HepG2 (cell line): ENCODE data around the gene GNA14. TPM values are rescaled to one million over a fixed set of nuclear protein-coding genes. Genes with fewer than 3 reads are reported as not detected.
A peak's percentile ranks its signal among the peaks of the same experiment; 100 is the strongest.

ENCODE experiments used
- ELF3 ChIP-seq: IDR thresholded peaks from 2 replicates; pipeline ENCODE4 v1.6.1; 2016; ENCODE audit warnings: missing genetic modification reagents, missing compliant biosample characterization
- HNF1A ChIP-seq, 2 experiments: sonication (generic) in 1 of 2; formaldehyde crosslinking in 1 of 2; IDR thresholded peaks; 2 replicates each; pipeline versions ENCODE4 v1.4.0 to v1.6.1; 2016 to 2020; ENCODE audit warnings: borderline replicate concordance in 1 of 2, low read depth in 1 of 2, mild to moderate bottlenecking in 1 of 2, missing genetic modification reagents in 1 of 2
- IRF2 ChIP-seq: IDR thresholded peaks from 2 replicates; pipeline ENCODE4 v1.6.1; 2018; ENCODE audit warnings: missing genetic modification reagents, missing compliant biosample characterization
- MAFK ChIP-seq, 2 experiments: IDR thresholded peaks in 1 of 2; conservative IDR thresholded peaks in 1 of 2; 2 replicates each; pipeline ENCODE4 v1.6.1; 2011; ENCODE audit warnings: improper control_type of control experiment in 2 of 2, low read length in 2 of 2
- MTF2 ChIP-seq: sonication (generic); formaldehyde crosslinking; IDR thresholded peaks from 2 replicates; pipeline ENCODE4 v1.5.0; 2020; ENCODE audit warnings: missing genetic modification reagents, borderline replicate concordance
- RAD51 ChIP-seq: fragments of 450-650 bp; IDR thresholded peaks from 2 replicates; pipeline ENCODE4 v1.6.1; 2016; ENCODE audit warnings: borderline replicate concordance
- RNF2 ChIP-seq: fragments of 450-650 bp; conservative IDR thresholded peaks from 2 replicates; pipeline ENCODE4 v1.6.1; 2016; ENCODE audit warnings: low read depth
- SALL1 ChIP-seq: sonication (generic); formaldehyde crosslinking; IDR thresholded peaks from 2 replicates; pipeline ENCODE4 v1.8.0; 2022; ENCODE audit warnings: mild to moderate bottlenecking, missing genetic modification reagents
- SOX5 ChIP-seq: IDR thresholded peaks from 2 replicates; pipeline ENCODE4 v1.6.1; 2016; ENCODE audit warnings: borderline replicate concordance
- STAT5B ChIP-seq: sonication (generic); formaldehyde crosslinking; IDR thresholded peaks from 2 replicates; pipeline ENCODE4 v1.4.0; 2020; ENCODE audit warnings: missing genetic modification reagents
- TEAD3 ChIP-seq: optimal IDR thresholded peaks from 2 replicates; pipeline ENCODE3; 2016; ENCODE audit warnings: borderline replicate concordance
- TGIF2 ChIP-seq: IDR thresholded peaks from 2 replicates; pipeline ENCODE4 v1.6.1; 2016; ENCODE audit warnings: control low read depth, missing compliant biosample characterization
- XRCC5 ChIP-seq: fragments of 200-400 bp; formaldehyde crosslinking; optimal IDR thresholded peaks from 2 replicates; pipeline ENCODE3; 2017; ENCODE audit warnings: mild to moderate bottlenecking, low read length
- ZNF224 ChIP-seq: sonication (generic); formaldehyde crosslinking; IDR thresholded peaks from 2 replicates; pipeline ENCODE4 v1.5.0; 2020; ENCODE audit warnings: mild to moderate bottlenecking, missing genetic modification reagents
- ZNF234 ChIP-seq: sonication (generic); formaldehyde crosslinking; conservative IDR thresholded peaks from 2 replicates; pipeline ENCODE4 v1.5.1; 2020; ENCODE audit warnings: mild to moderate bottlenecking, missing genetic modification reagents
- ZNF616 ChIP-seq: sonication (generic); formaldehyde crosslinking; IDR thresholded peaks from 2 replicates; pipeline ENCODE4 v1.5.0; 2020; ENCODE audit warnings: low read depth, mild to moderate bottlenecking, missing genetic modification reagents
- ZNF629 ChIP-seq: sonication (generic); formaldehyde crosslinking; conservative IDR thresholded peaks from 2 replicates; pipeline ENCODE4 v1.5.0; 2020; ENCODE audit warnings: missing genetic modification reagents
- ZNF737 ChIP-seq: sonication (generic); formaldehyde crosslinking; IDR thresholded peaks from 2 replicates; pipeline ENCODE4 v1.5.0; 2020; ENCODE audit warnings: missing genetic modification reagents, mild to moderate bottlenecking, borderline replicate concordance
- polyA plus RNA-seq, 8 experiments: library from polyadenylated mRNA; depleted of rRNA in 3 of 8; stranded (reverse) in 7 of 8; unstranded in 1 of 8; fragments of >200 nt; fragmentation: Illumina TruSeq in 4 of 8; extraction: Trizol in 4 of 8; gene quantifications; 2 replicates each; pipeline versions ENCODE4 v1.2.1 to v1.2.3, GENCODE V29; 2011 to 2016; ENCODE audit warnings: low read depth in 4 of 8, missing spikeins in 1 of 8, mixed read lengths in 1 of 8; ENCODE audit not compliant: insufficient read depth in 1 of 8
- total RNA-seq, 5 experiments: library from RNA; depleted of rRNA; stranded (reverse); fragments of >200 nt; fragmentation: Illumina TruSeq; extraction: Trizol; gene quantifications; 2 replicates each; pipeline ENCODE4 v1.2.3, GENCODE V29; 2016; ENCODE audit warnings: low read depth in 1 of 5
- TF ChIP-seq, protein P1 (sequence below): sonication (generic); formaldehyde crosslinking; IDR thresholded peaks from 2 replicates; pipeline ENCODE4 v1.4.0; 2020; ENCODE audit warnings: missing genetic modification reagents
- TF ChIP-seq, protein P2 (sequence below): sonication (generic); formaldehyde crosslinking; conservative IDR thresholded peaks from 2 replicates; pipeline ENCODE4 v1.8.0; 2022; ENCODE audit warnings: mild to moderate bottlenecking, moderate library complexity, missing genetic modification reagents
- TF ChIP-seq, protein P3 (sequence below): IDR thresholded peaks from 2 replicates; pipeline ENCODE4 v1.6.1; 2016; ENCODE audit warnings: low read depth, control low read depth

GNA14 gene
- total and polyA plus RNA-seq, 2 of the 13 experiments (the other 11 are each of a cell fraction or from before 2014, with no cell fraction given), result not detected

- TF ChIP-seq, protein P1, sequence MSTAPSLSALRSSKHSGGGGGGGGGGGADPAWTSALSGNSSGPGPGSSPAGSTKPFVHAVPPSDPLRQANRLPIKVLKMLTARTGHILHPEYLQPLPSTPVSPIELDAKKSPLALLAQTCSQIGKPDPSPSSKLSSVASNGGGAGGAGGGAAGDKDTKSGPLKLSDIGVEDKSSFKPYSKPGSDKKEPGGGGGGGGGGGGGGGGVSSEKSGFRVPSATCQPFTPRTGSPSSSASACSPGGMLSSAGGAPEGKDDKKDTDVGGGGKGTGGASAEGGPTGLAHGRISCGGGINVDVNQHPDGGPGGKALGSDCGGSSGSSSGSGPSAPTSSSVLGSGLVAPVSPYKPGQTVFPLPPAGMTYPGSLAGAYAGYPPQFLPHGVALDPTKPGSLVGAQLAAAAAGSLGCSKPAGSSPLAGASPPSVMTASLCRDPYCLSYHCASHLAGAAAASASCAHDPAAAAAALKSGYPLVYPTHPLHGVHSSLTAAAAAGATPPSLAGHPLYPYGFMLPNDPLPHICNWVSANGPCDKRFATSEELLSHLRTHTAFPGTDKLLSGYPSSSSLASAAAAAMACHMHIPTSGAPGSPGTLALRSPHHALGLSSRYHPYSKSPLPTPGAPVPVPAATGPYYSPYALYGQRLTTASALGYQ (CRISPR knock-in tag), result no peak
- no peak for TF ChIP-seq ZNF616
- no peak for TF ChIP-seq RNF2
- no peak for TF ChIP-seq HNF1A (IDR thresholded peaks at IDR 0.05; ENCODE audit: low read depth)
- TF ChIP-seq HNF1A (CRISPR knock-in tag; IDR thresholded peaks at IDR 0.05; ENCODE audit: borderline replicate concordance), result no peak
- no peak for TF ChIP-seq TGIF2
- TF ChIP-seq SALL1 (CRISPR knock-in tag), result peak; percentile 38; the same call in 1 of the 2 replicates
- TF ChIP-seq MAFK (conservative IDR thresholded peaks at IDR 0.05 in 1 of 2, IDR thresholded peaks at IDR 0.05 in 1 of 2; ENCODE audit: low read length in 2 of 2), result no peak
- TF ChIP-seq TEAD3 (CRISPR knock-in tag), result peak; percentile 32
- TF ChIP-seq, protein P2, sequence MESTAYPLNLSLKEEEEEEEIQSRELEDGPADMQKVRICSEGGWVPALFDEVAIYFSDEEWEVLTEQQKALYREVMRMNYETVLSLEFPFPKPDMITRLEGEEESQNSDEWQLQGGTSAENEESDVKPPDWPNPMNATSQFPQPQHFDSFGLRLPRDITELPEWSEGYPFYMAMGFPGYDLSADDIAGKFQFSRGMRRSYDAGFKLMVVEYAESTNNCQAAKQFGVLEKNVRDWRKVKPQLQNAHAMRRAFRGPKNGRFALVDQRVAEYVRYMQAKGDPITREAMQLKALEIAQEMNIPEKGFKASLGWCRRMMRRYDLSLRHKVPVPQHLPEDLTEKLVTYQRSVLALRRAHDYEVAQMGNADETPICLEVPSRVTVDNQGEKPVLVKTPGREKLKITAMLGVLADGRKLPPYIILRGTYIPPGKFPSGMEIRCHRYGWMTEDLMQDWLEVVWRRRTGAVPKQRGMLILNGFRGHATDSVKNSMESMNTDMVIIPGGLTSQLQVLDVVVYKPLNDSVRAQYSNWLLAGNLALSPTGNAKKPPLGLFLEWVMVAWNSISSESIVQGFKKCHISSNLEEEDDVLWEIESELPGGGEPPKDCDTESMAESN (CRISPR knock-in tag), result no peak
- TF ChIP-seq ZNF737 (CRISPR knock-in tag), result no peak
- peak; percentile 78 for TF ChIP-seq XRCC5
- 0 out of 2 replicates have a peak, but pooled peaks have one; percentile 17 for TF ChIP-seq ELF3 (CRISPR knock-in tag)
- TF ChIP-seq SOX5, result no peak
- TF ChIP-seq MTF2 (CRISPR knock-in tag), result no peak
- TF ChIP-seq IRF2 (CRISPR knock-in tag), result 0 out of 2 replicates have a peak, but pooled peaks have one; percentile 30
- TF ChIP-seq STAT5B, result no peak
- TF ChIP-seq ZNF224 (CRISPR knock-in tag), result no peak
- TF ChIP-seq, protein P3, sequence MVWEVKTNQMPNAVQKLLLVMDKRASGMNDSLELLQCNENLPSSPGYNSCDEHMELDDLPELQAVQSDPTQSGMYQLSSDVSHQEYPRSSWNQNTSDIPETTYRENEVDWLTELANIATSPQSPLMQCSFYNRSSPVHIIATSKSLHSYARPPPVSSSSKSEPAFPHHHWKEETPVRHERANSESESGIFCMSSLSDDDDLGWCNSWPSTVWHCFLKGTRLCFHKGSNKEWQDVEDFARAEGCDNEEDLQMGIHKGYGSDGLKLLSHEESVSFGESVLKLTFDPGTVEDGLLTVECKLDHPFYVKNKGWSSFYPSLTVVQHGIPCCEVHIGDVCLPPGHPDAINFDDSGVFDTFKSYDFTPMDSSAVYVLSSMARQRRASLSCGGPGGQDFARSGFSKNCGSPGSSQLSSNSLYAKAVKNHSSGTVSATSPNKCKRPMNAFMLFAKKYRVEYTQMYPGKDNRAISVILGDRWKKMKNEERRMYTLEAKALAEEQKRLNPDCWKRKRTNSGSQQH (CRISPR knock-in tag), result no peak
- no peak for TF ChIP-seq RAD51
- TF ChIP-seq ZNF234 (CRISPR knock-in tag), result no peak
- no peak for TF ChIP-seq ZNF629 (CRISPR knock-in tag)
Measured at GRCh38 chr9:77433675-77434445, 214.3 kb downstream of the GNA14 start (continued).
